ENCODE measurements around the gene ACTL9. TPM values are rescaled to one million over a fixed set of nuclear protein-coding genes. Genes with fewer than 3 reads are reported as not detected.

Gene ACTL9
- total and polyA plus RNA-seq, 2 experiments from 2014 or later, result not detected

DNA sequence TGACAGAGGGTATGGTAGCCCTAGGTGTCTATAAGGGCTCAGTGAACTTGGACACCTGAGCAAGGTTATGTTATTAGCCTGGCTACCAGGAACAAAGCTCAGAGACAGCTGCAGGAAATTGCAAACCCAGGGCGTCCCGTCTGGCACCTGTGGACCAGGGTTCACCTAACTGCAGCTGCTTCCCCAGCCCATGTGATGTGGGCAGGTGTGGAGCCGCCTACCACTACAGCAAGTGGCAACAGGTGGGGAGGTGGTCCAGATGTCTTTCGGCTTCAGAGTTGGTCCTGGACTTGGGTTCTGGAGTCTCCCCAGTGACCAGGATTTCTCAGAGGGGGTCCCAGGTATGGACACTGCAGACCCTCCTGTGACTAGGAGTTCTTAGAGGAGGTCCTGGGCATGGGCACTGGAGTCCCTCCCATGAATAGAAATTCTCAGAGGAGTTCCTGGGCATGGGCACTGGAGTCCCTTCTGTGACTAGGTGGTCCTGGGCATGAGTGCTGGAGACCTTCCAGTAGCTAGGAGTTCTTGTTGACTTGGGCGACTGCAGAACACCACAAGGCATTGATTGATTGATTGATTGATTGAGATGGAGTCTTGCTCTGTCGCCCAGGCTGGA, 25.2 kb downstream of the ACTL9 start:
- no peak for DNase-seq (ENCODE audit: low spot score)
- Histone ChIP-seq H3F3A (replicated peaks; ENCODE audit: low read depth) (no peaks in the 10 kb centered on the region), H2AFZ (no peak overlapping the region), H3K79me2 (replicated peaks; ENCODE audit: insufficient read depth) (no peaks in the 10 kb centered on the region), H3K36me3 (ENCODE audit: insufficient read depth) (no peaks in the 10 kb centered on the region), H3K4me1 (ENCODE audit: insufficient read depth) (no peaks in the 10 kb centered on the region), H3K4me2 (no peak overlapping the region), H3K27ac (ENCODE audit: low read depth) (no peak overlapping the region), H3K9me2 (ENCODE audit: insufficient read depth) (no peaks in the 10 kb centered on the region), H4K20me1 (replicated peaks; ENCODE audit: insufficient read depth) (no peaks in the 10 kb centered on the region), H3K27me3 (ENCODE audit: insufficient read depth) (no peaks in the 10 kb centered on the region), H3K4me3 (no peak overlapping the region)
- TF ChIP-seq CREB1 (CRISPR knock-in tag; IDR thresholded peaks at IDR 0.05; ENCODE audit: low read depth), result no peak
- TF ChIP-seq JUNB (IDR thresholded peaks at IDR 0.05; ENCODE audit: unreplicated experiment), result no peak
- TF ChIP-seq, protein P1, sequence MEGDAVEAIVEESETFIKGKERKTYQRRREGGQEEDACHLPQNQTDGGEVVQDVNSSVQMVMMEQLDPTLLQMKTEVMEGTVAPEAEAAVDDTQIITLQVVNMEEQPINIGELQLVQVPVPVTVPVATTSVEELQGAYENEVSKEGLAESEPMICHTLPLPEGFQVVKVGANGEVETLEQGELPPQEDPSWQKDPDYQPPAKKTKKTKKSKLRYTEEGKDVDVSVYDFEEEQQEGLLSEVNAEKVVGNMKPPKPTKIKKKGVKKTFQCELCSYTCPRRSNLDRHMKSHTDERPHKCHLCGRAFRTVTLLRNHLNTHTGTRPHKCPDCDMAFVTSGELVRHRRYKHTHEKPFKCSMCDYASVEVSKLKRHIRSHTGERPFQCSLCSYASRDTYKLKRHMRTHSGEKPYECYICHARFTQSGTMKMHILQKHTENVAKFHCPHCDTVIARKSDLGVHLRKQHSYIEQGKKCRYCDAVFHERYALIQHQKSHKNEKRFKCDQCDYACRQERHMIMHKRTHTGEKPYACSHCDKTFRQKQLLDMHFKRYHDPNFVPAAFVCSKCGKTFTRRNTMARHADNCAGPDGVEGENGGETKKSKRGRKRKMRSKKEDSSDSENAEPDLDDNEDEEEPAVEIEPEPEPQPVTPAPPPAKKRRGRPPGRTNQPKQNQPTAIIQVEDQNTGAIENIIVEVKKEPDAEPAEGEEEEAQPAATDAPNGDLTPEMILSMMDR (conservative IDR thresholded peaks at IDR 0.05; ENCODE audit: low read depth in 2 of 2), result no peak
- TF ChIP-seq ZNF331 (CRISPR knock-in tag; IDR thresholded peaks at IDR 0.05; ENCODE audit: low read depth), result no peak
- no peak for TF ChIP-seq EZH2 (IDR thresholded peaks at IDR 0.05; ENCODE audit: low read depth, unreplicated experiment)
- TF ChIP-seq, protein P2, sequence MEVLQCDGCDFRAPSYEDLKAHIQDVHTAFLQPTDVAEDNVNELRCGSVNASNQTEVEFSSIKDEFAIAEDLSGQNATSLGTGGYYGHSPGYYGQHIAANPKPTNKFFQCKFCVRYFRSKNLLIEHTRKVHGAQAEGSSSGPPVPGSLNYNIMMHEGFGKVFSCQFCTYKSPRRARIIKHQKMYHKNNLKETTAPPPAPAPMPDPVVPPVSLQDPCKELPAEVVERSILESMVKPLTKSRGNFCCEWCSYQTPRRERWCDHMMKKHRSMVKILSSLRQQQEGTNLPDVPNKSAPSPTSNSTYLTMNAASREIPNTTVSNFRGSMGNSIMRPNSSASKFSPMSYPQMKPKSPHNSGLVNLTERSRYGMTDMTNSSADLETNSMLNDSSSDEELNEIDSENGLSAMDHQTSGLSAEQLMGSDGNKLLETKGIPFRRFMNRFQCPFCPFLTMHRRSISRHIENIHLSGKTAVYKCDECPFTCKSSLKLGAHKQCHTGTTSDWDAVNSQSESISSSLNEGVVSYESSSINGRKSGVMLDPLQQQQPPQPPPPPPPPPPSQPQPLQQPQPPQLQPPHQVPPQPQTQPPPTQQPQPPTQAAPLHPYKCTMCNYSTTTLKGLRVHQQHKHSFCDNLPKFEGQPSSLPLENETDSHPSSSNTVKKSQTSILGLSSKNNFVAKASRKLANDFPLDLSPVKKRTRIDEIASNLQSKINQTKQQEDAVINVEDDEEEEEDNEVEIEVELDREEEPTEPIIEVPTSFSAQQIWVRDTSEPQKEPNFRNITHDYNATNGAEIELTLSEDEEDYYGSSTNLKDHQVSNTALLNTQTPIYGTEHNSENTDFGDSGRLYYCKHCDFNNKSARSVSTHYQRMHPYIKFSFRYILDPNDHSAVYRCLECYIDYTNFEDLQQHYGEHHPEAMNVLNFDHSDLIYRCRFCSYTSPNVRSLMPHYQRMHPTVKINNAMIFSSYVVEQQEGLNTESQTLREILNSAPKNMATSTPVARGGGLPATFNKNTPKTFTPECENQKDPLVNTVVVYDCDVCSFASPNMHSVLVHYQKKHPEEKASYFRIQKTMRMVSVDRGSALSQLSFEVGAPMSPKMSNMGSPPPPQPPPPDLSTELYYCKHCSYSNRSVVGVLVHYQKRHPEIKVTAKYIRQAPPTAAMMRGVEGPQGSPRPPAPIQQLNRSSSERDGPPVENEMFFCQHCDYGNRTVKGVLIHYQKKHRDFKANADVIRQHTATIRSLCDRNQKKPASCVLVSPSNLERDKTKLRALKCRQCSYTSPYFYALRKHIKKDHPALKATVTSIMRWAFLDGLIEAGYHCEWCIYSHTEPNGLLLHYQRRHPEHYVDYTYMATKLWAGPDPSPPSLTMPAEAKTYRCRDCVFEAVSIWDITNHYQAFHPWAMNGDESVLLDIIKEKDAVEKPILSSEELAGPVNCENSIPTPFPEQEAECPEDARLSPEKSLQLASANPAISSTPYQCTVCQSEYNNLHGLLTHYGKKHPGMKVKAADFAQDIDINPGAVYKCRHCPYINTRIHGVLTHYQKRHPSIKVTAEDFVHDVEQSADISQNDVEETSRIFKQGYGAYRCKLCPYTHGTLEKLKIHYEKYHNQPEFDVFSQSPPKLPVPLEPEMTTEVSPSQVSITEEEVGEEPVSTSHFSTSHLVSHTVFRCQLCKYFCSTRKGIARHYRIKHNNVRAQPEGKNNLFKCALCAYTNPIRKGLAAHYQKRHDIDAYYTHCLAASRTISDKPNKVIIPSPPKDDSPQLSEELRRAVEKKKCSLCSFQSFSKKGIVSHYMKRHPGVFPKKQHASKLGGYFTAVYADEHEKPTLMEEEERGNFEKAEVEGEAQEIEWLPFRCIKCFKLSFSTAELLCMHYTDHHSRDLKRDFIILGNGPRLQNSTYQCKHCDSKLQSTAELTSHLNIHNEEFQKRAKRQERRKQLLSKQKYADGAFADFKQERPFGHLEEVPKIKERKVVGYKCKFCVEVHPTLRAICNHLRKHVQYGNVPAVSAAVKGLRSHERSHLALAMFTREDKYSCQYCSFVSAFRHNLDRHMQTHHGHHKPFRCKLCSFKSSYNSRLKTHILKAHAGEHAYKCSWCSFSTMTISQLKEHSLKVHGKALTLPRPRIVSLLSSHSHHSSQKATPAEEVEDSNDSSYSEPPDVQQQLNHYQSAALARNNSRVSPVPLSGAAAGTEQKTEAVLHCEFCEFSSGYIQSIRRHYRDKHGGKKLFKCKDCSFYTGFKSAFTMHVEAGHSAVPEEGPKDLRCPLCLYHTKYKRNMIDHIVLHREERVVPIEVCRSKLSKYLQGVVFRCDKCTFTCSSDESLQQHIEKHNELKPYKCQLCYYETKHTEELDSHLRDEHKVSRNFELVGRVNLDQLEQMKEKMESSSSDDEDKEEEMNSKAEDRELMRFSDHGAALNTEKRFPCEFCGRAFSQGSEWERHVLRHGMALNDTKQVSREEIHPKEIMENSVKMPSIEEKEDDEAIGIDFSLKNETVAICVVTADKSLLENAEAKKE (CRISPR knock-in tag; IDR thresholded peaks at IDR 0.05), result no peak
- no peak for TF ChIP-seq POLR2AphosphoS5 (IDR thresholded peaks at IDR 0.05; ENCODE audit: low read depth)
- no peak for TF ChIP-seq NANOG (IDR thresholded peaks at IDR 0.05; ENCODE audit: borderline replicate concordance)
- TF ChIP-seq STAT1 (IDR thresholded peaks at IDR 0.05; ENCODE audit: unreplicated experiment), result no peak
- TF ChIP-seq, protein P3, sequence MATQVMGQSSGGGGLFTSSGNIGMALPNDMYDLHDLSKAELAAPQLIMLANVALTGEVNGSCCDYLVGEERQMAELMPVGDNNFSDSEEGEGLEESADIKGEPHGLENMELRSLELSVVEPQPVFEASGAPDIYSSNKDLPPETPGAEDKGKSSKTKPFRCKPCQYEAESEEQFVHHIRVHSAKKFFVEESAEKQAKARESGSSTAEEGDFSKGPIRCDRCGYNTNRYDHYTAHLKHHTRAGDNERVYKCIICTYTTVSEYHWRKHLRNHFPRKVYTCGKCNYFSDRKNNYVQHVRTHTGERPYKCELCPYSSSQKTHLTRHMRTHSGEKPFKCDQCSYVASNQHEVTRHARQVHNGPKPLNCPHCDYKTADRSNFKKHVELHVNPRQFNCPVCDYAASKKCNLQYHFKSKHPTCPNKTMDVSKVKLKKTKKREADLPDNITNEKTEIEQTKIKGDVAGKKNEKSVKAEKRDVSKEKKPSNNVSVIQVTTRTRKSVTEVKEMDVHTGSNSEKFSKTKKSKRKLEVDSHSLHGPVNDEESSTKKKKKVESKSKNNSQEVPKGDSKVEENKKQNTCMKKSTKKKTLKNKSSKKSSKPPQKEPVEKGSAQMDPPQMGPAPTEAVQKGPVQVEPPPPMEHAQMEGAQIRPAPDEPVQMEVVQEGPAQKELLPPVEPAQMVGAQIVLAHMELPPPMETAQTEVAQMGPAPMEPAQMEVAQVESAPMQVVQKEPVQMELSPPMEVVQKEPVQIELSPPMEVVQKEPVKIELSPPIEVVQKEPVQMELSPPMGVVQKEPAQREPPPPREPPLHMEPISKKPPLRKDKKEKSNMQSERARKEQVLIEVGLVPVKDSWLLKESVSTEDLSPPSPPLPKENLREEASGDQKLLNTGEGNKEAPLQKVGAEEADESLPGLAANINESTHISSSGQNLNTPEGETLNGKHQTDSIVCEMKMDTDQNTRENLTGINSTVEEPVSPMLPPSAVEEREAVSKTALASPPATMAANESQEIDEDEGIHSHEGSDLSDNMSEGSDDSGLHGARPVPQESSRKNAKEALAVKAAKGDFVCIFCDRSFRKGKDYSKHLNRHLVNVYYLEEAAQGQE (IDR thresholded peaks at IDR 0.05; ENCODE audit: unreplicated experiment), result no peak
- TF ChIP-seq, protein P4, sequence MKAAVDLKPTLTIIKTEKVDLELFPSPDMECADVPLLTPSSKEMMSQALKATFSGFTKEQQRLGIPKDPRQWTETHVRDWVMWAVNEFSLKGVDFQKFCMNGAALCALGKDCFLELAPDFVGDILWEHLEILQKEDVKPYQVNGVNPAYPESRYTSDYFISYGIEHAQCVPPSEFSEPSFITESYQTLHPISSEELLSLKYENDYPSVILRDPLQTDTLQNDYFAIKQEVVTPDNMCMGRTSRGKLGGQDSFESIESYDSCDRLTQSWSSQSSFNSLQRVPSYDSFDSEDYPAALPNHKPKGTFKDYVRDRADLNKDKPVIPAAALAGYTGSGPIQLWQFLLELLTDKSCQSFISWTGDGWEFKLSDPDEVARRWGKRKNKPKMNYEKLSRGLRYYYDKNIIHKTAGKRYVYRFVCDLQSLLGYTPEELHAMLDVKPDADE (IDR thresholded peaks at IDR 0.05), result no peak
- no peak for TF ChIP-seq ZNF114 (CRISPR knock-in tag; IDR thresholded peaks at IDR 0.05)
- TF ChIP-seq EZH2phosphoT487 (IDR thresholded peaks at IDR 0.05; ENCODE audit: unreplicated experiment), result no peak
- no peak for ATAC-seq
- Mint-ChIP-seq H3K27me3 (ENCODE audit: insufficient read depth, low read depth, poor library complexity) (peaks cover 10% of the 10 kb centered on the region), H3K36me3 (ENCODE audit: low read depth) (peaks cover 30% of the 10 kb centered on the region), H3K9me3 (peaks cover 88% of the 10 kb centered on the region), H3K4me1 (no peaks in the 10 kb centered on the region), H3K27ac (no peak overlapping the region), H3K4me3 (no peak overlapping the region)
